Tibial nerve (tissue), 4 donors: ENCODE data around the gene PNPLA7. TPM values are rescaled to one million over a fixed set of nuclear protein-coding genes. Genes with fewer than 3 reads are reported as not detected.
"Not testable (repeated sequence)": the region's sequence is repeated elsewhere in the genome, so short reads cannot be mapped to it uniquely, and the experiment has no call there.

Experiments used
- DNase-seq, 2 donors: peaks; one replicate each; pipeline ENCODE4 v3.0.0-alpha.2; 2019; ENCODE audit warnings: low spot score in 2 of 2
- H3K27ac ChIP-seq, 4 donors: fragments of 200-600 bp; sonication (generic) in 3 of 4; one replicate each; pipeline ENCODE4 v1.5.1; 2017 to 2019; ENCODE audit warnings: mild to moderate bottlenecking in 1 of 4
- H3K27me3 ChIP-seq, 2 donors: fragments of 200-600 bp; sonication (generic) in 1 of 2; one replicate each; pipeline versions ENCODE4 v1.5.1 to v1.6.0; 2017 to 2019
- H3K36me3 ChIP-seq, 3 donors: fragments of 200-600 bp; sonication (generic); one replicate each; pipeline ENCODE4 v1.5.1; 2018 to 2019
- H3K4me1 ChIP-seq, 4 donors: fragments of 200-600 bp; sonication (generic) in 3 of 4; one replicate each; pipeline ENCODE4 v1.5.1; 2017 to 2019
- H3K4me3 ChIP-seq, 4 donors: fragments of 200-600 bp; sonication (generic) in 3 of 4; one replicate each; pipeline ENCODE4 v1.5.1; 2017 to 2019; ENCODE audit warnings: mild to moderate bottlenecking in 1 of 4, moderate library complexity in 1 of 4
- H3K9me3 ChIP-seq, 4 donors: fragments of 200-600 bp; sonication (generic) in 3 of 4; one replicate each; pipeline ENCODE4 v1.5.1; 2017 to 2019
- CTCF ChIP-seq, 5 experiments: fragments of 200-600 bp in 3 of 5; fragments of 450-650 bp in 2 of 5; sonication (generic) in 3 of 5; IDR thresholded peaks; one replicate each; pipeline ENCODE4 v1.5.1; 2016 to 2019; ENCODE audit warnings: antibody characterized with exemption in 5 of 5, mild to moderate bottlenecking in 3 of 5, moderate library complexity in 2 of 5
- EP300 ChIP-seq, 2 donors: sonication (generic); formaldehyde crosslinking; IDR thresholded peaks; one replicate each; pipeline ENCODE4 v1.6.1; 2017; ENCODE audit warnings: antibody characterized with exemption in 2 of 2, mild to moderate bottlenecking in 1 of 2
- POLR2A ChIP-seq, 2 donors: fragments of 450-650 bp; IDR thresholded peaks; one replicate each; pipeline ENCODE4 v1.6.1; 2017; ENCODE audit warnings: antibody characterized with exemption in 2 of 2, mild to moderate bottlenecking in 2 of 2, moderate library complexity in 2 of 2
- WGBS, 2 donors: methylation state at CpG; one replicate each; pipeline ENCODE4 v1.1.5; 2018; 5-methylcytosine and 5-hydroxymethylcytosine counted together
- total RNA-seq, 4 donors: library from RNA; depleted of rRNA; stranded (reverse); fragments of >200 nt; gene quantifications; one replicate each; pipeline ENCODE4 v1.1.0, GENCODE V29; 2016

Gene PNPLA7
- total RNA-seq, 4 donors from 2014 or later: 12.0 to 25.2 (median 18.7) TPM

GRCh38 chr9:137522746-137523455, 27.3 kb downstream of the PNPLA7 start:
- Histone ChIP-seq H3K27ac (no peak overlapping the region), H3K9me3 (no peaks in the 10 kb centered on the region), H3K36me3 (peaks cover 0 to 29% (median 3%) of the 10 kb centered on the region in 3 donors), H3K4me3 (no peak overlapping the region), H3K4me1 (peaks cover 0 to 3% (median 0%) of the 10 kb centered on the region in 4 donors), H3K27me3 (no peaks in the 10 kb centered on the region)
- DNase-seq: no peak
- TF ChIP-seq CTCF (IDR thresholded peaks at IDR 0.05): no peak
- TF ChIP-seq POLR2A (IDR thresholded peaks at IDR 0.05): no peak
- no peak for TF ChIP-seq EP300 (IDR thresholded peaks at IDR 0.05)
- 91 to 92% methylated on average over 30 to 35 of the region's 36 CpGs for WGBS, 2 donors

DNA sequence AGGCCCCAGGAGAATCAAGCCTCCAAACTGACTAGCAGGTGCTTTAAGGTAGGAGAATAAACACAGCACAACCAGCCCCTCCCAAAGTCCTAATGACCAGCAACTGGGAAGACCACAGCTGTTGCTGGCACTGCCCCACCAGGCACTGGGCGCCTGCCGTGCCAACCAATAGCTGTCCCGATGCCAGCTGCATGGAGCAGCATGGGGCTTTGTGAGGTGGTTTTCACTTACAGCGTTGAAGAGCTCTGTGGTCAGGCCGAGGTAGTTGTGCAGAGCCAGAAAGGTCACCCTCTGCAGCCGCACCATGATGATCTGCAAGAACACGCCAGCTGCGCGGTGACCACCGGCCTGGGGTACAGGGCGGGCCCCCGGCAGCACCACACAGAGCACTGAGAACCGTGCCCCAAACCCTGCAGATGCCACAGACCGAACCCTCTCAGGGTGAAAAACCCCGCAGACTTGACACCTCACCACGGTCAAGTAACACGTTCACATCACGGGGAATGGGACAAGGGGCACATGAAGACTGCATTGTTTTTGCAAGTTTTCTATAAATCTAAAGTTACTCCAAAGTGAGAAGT, 28.7 kb downstream of the PNPLA7 start:
- H3K4me1 ChIP-seq: peaks cover 0 to 3% (median 0%) of the 10 kb centered on the region in 4 donors
- no peaks in the 10 kb centered on the region for H3K9me3 ChIP-seq
- no peak for DNase-seq
- TF ChIP-seq EP300 (IDR thresholded peaks at IDR 0.05) (no peak), CTCF (IDR thresholded peaks at IDR 0.05) (no peak), POLR2A (IDR thresholded peaks at IDR 0.05) (no peak)
- H3K4me3 ChIP-seq: no peak overlapping the region
- no peak overlapping the region for H3K27ac ChIP-seq
- peaks cover 0 to 29% (median 3%) of the 10 kb centered on the region in 3 donors for H3K36me3 ChIP-seq
- 93 to 94% methylated on average over 15 to 18 of the region's 18 CpGs for WGBS, 2 donors
- no peaks in the 10 kb centered on the region for H3K27me3 ChIP-seq

GRCh38 chr9:137520614-137521404, 29.4 kb downstream of the PNPLA7 start:
- no peak overlapping the region for H3K27ac ChIP-seq
- H3K4me1 ChIP-seq: peaks cover 0 to 3% (median 0%) of the 10 kb centered on the region in 4 donors
- no peak for TF ChIP-seq CTCF (IDR thresholded peaks at IDR 0.05)
- no peak for TF ChIP-seq EP300 (IDR thresholded peaks at IDR 0.05)
- no peak for TF ChIP-seq POLR2A (IDR thresholded peaks at IDR 0.05)
- H3K27me3 ChIP-seq: no peaks in the 10 kb centered on the region
- DNase-seq: no peak
- 80 to 81% methylated on average over 26 to 29 of the region's 30 CpGs for WGBS, 2 donors
- H3K36me3 ChIP-seq: peaks cover 0 to 29% (median 3%) of the 10 kb centered on the region in 3 donors
- H3K4me3 ChIP-seq: no peak overlapping the region
- H3K9me3 ChIP-seq: no peaks in the 10 kb centered on the region

DNA sequence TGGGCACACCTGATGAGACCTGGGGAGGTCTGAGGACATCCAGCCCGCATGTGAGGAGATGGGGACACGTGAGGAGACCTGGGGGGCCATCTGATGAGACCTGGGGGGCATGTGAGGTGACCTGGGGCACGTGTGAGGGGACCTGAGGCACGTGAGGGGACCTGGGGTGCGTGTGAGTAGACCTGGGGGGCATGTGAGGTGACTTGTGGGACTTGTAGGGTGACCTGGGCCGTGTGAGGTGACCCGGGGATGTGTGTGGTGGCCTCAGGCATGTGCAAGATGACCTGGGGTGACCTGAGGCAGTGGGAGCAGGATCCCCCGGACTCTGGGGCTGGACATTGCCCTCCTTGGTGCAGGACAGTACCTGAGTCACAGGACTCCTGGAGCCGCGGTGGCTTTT, 30.6 kb downstream of the PNPLA7 start:
- no peaks in the 10 kb centered on the region for H3K9me3 ChIP-seq
- no peak overlapping the region for H3K4me3 ChIP-seq
- H3K27ac ChIP-seq: no peak overlapping the region
- no peak for DNase-seq
- no peaks in the 10 kb centered on the region for H3K4me1 ChIP-seq
- TF ChIP-seq EP300 (IDR thresholded peaks at IDR 0.05) (no peak), POLR2A (IDR thresholded peaks at IDR 0.05) (no peak), CTCF (IDR thresholded peaks at IDR 0.05) (no peak)
- 86 to 94% methylated on average over 8 to 9 of the region's 10 CpGs for WGBS, 2 donors
- peaks cover 0 to 37% (median 3%) of the 10 kb centered on the region in 3 donors for H3K36me3 ChIP-seq
- no peaks in the 10 kb centered on the region for H3K27me3 ChIP-seq

- DNase-seq, H3K9me3 ChIP-seq, H3K4me3 ChIP-seq, H3K4me1 ChIP-seq, H3K27me3 ChIP-seq, H3K27ac ChIP-seq: not testable (repeated sequence)
- peaks cover 0 to 42% (median 3%) of the 10 kb centered on the region in 3 donors for H3K36me3 ChIP-seq
- WGBS, 2 donors: 87 to 90% methylated on average over 13 of the region's 13 CpGs
Observed at GRCh38 chr9:137518661-137519459, 31.3 kb downstream of the PNPLA7 start.
